GM20431 (cell line): ENCODE data around the gene PTPRH.

Experiments used
- in situ Hi-C: fragments of 300-500 bp; cut with MseI, MboI; formaldehyde crosslinking; loops from one replicate; pipeline ENCODE4 v1.15.0; 2020; ENCODE audit warnings: low sequenced_read_pairs; ENCODE audit not compliant: unreplicated experiment

PTPRH gene

GRCh38 chr19:55208880-55209692 is at the start of gene PTPRH:
Gene PTPRH (minus strand): TSS chr19:55209501. CDS start chr19:55209433, 68 bp downstream.
- in situ Hi-C loops: no loop called here

- in situ Hi-C loops: no loop called here
Observed at GRCh38 chr19:55258476-55258827, 49.2 kb upstream of the PTPRH start.

GRCh38 chr19:55257461-55258420 is 48.4 kb upstream of the PTPRH start:
- in situ Hi-C loops: no loop called here

- in situ Hi-C loops: no loop called here
Observed at GRCh38 chr19:55256562-55257460, 47.5 kb upstream of the PTPRH start.

GRCh38 chr19:55255618-55256423 is 46.5 kb upstream of the PTPRH start:
- in situ Hi-C loops: no loop called here

- in situ Hi-C loops: no loop called here
Observed at GRCh38 chr19:55254625-55254977, 45.3 kb upstream of the PTPRH start.

GRCh38 chr19:55253842-55254624 is 44.7 kb upstream of the PTPRH start:
- in situ Hi-C loops: no loop called here

GRCh38 chr19:55252760-55253663 is 43.7 kb upstream of the PTPRH start:
- in situ Hi-C loops: no loop called here

- in situ Hi-C loops: no loop called here
Observed at GRCh38 chr19:55251341-55252081, 42.2 kb upstream of the PTPRH start.

- in situ Hi-C loops: no loop called here
Observed at GRCh38 chr19:55250262-55251036, 41.1 kb upstream of the PTPRH start.

- in situ Hi-C loops: no loop called here
Observed at GRCh38 chr19:55249841-55250240, 40.5 kb upstream of the PTPRH start.

GRCh38 chr19:55248704-55249103 is 39.4 kb upstream of the PTPRH start:
- in situ Hi-C loops: no loop called here

- in situ Hi-C loops: no loop called here
Observed at GRCh38 chr19:55248166-55248675, 38.9 kb upstream of the PTPRH start.

- in situ Hi-C loops: no loop called here
Observed at GRCh38 chr19:55247621-55248099, 38.4 kb upstream of the PTPRH start.

- in situ Hi-C loops: no loop called here
Observed at GRCh38 chr19:55246462-55247451, 37.5 kb upstream of the PTPRH start.
